CD4-positive, CD25-positive, alpha-beta regulatory T cell (primary cell): ENCODE measurements around the gene PSMG4. TPM values are rescaled to one million over a fixed set of nuclear protein-coding genes. Genes with fewer than 3 reads are reported as not detected.

ENCODE experiments used
- ATAC-seq, 2 donors: fragments of 150-1000 bp; cut with Tn5 transposase; one replicate each; pipeline ENCODE4 v1.10.0; 2021; ENCODE audit warnings: low read depth in 2 of 2, moderate number of reproducible peaks in 2 of 2, moderate library complexity in 1 of 2
- DNase-seq, 3 donors: peaks; one replicate each; pipeline versions ENCODE4 v3.0.0 to v3.0.0-alpha.2; 2012 to 2022; ENCODE audit warnings: mixed read lengths in 1 of 3
- H3K27ac ChIP-seq: one replicate; pipeline ENCODE4 v1.7.0; 2013; ENCODE audit warnings: mild to moderate bottlenecking, low read length; ENCODE audit not compliant: insufficient read depth, poor library complexity, severe bottlenecking
- H3K27me3 ChIP-seq: one replicate; pipeline ENCODE4 v1.7.0; 2013; ENCODE audit warnings: low read length; ENCODE audit not compliant: control insufficient read depth, insufficient read depth
- H3K36me3 ChIP-seq: one replicate; pipeline ENCODE4 v1.7.0; 2013; ENCODE audit warnings: mild to moderate bottlenecking, low read length, moderate library complexity; ENCODE audit not compliant: control insufficient read depth, insufficient read depth
- H3K4me1 ChIP-seq: 2 replicates; pipeline ENCODE4 v1.7.0; 2013; ENCODE audit warnings: mild to moderate bottlenecking, low read length; ENCODE audit not compliant: insufficient read depth, control insufficient read depth, poor library complexity, severe bottlenecking
- H3K4me3 ChIP-seq: one replicate; pipeline ENCODE4 v1.7.0; 2013; ENCODE audit warnings: low read depth, mild to moderate bottlenecking, low read length, moderate library complexity
- H3K9me3 ChIP-seq, 2 experiments: 1 replicate in 1 of 2; 2 replicates in 1 of 2; pipeline ENCODE4 v1.7.0; 2013; ENCODE audit warnings: low read length in 2 of 2, mild to moderate bottlenecking in 1 of 2, moderate library complexity in 1 of 2; ENCODE audit not compliant: control insufficient read depth in 2 of 2
- H3K27ac Mint-ChIP-seq, 3 donors: one replicate each; pipeline ENCODE4 v1.8.0; 2020 to 2022; ENCODE audit warnings: mild to moderate bottlenecking in 3 of 3, mixed read lengths in 3 of 3, moderate library complexity in 2 of 3
- H3K27me3 Mint-ChIP-seq: one replicate; pipeline ENCODE4 v1.8.0; 2022; ENCODE audit warnings: mild to moderate bottlenecking, mixed read lengths
- H3K36me3 Mint-ChIP-seq: one replicate; pipeline ENCODE4 v1.8.0; 2020; ENCODE audit warnings: mixed read lengths
- H3K4me1 Mint-ChIP-seq, 4 donors: one replicate each; pipeline ENCODE4 v1.8.0; 2020 to 2022; ENCODE audit warnings: mixed read lengths in 4 of 4, mild to moderate bottlenecking in 1 of 4
- H3K4me3 Mint-ChIP-seq, 4 donors: one replicate each; pipeline ENCODE4 v1.8.0; 2020 to 2022; ENCODE audit warnings: mild to moderate bottlenecking in 4 of 4, mixed read lengths in 4 of 4, moderate library complexity in 3 of 4
- H3K9me3 Mint-ChIP-seq, 7 donors: one replicate each; pipeline ENCODE4 v1.8.0; 2020 to 2022; ENCODE audit warnings: mixed read lengths in 7 of 7, mild to moderate bottlenecking in 3 of 7, moderate library complexity in 2 of 7
- polyA plus RNA-seq, 4 donors: library from polyadenylated mRNA; unstranded; fragments of 300-500 nt; fragmentation: Illumina TruSeq; gene quantifications; one replicate each; pipeline ENCODE4 v1.2.3, GENCODE V29; 2021
- total RNA-seq: library from RNA; stranded (reverse); gene quantifications from one replicate; pipeline ENCODE4 v1.2.3, GENCODE V29; 2022

PSMG4 gene
- total and polyA plus RNA-seq, 5 donors from 2014 or later, result 18.0 to 56.8 (median 51.0) TPM

DNA sequence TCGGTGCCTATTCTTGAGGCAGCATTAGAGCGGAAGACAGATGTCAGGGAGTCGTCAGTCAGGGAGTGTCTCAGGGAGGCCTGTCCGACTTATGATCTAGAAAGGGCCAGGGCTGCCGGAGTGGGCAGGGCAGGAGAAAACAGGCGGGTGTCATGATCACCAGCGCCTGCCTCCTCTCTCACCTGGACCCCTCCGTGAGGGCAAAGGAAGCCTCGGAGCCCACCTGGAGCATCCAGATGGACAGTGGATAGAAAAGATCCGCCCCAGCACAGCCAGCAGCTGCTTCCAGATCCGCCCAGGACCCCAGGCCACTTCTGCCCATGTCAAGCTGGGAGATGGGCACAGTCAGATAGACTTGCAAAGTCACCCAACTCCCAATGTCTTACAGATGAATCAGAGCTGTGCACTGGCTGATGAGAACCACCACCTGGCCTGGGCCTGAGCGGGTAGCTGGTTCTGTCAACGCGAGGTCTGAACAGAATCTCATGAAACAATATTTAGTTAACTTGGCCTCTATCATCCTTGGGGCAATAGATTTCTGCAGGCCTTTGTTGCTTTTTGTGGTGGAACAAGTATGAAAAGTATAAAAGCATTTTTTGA lies 22.2 kb downstream of the PSMG4 start:
- peaks cover 4% of the 10 kb centered on the region for H3K36me3 ChIP-seq
- Mint-ChIP-seq H3K27ac (peak overlapping the region in 2 of 3 donors; percentile 51 to 76), H3K4me1 (peaks cover 5 to 11% (median 10%) of the 10 kb centered on the region in 4 donors), H3K36me3 (peaks cover 4% of the 10 kb centered on the region), H3K4me3 (peak overlapping the region in 1 of 4 donors; percentile 81), H3K9me3 (peaks cover 0 to 2% (median 0%) of the 10 kb centered on the region in 7 donors), H3K27me3 (no peaks in the 10 kb centered on the region)
- no peak for DNase-seq
- no peak overlapping the region for H3K27ac ChIP-seq
- ATAC-seq, result no peak
- H3K4me3 ChIP-seq, result no peak overlapping the region
- no peaks in the 10 kb centered on the region for H3K9me3 ChIP-seq
- peaks cover 3% of the 10 kb centered on the region for H3K4me1 ChIP-seq
- H3K27me3 ChIP-seq, result no peaks in the 10 kb centered on the region

GRCh38 chr6:3281631-3282475 lies 23.1 kb downstream of the PSMG4 start:
- peaks cover 0 to 2% (median 0%) of the 10 kb centered on the region in 7 donors for H3K9me3 Mint-ChIP-seq
- Histone ChIP-seq H3K27ac (no peak overlapping the region), H3K4me1 (peaks cover 3% of the 10 kb centered on the region), H3K36me3 (peaks cover 4% of the 10 kb centered on the region), H3K9me3 (no peaks in the 10 kb centered on the region), H3K4me3 (no peak overlapping the region), H3K27me3 (no peaks in the 10 kb centered on the region)
- H3K4me1 Mint-ChIP-seq, result peaks cover 5 to 10% (median 5%) of the 10 kb centered on the region in 4 donors
- ATAC-seq (no peak), DNase-seq (no peak)
- no peak overlapping the region for H3K4me3 Mint-ChIP-seq
- no peak overlapping the region for H3K27ac Mint-ChIP-seq
- H3K27me3 Mint-ChIP-seq, result no peaks in the 10 kb centered on the region
- peaks cover 4% of the 10 kb centered on the region for H3K36me3 Mint-ChIP-seq

DNA sequence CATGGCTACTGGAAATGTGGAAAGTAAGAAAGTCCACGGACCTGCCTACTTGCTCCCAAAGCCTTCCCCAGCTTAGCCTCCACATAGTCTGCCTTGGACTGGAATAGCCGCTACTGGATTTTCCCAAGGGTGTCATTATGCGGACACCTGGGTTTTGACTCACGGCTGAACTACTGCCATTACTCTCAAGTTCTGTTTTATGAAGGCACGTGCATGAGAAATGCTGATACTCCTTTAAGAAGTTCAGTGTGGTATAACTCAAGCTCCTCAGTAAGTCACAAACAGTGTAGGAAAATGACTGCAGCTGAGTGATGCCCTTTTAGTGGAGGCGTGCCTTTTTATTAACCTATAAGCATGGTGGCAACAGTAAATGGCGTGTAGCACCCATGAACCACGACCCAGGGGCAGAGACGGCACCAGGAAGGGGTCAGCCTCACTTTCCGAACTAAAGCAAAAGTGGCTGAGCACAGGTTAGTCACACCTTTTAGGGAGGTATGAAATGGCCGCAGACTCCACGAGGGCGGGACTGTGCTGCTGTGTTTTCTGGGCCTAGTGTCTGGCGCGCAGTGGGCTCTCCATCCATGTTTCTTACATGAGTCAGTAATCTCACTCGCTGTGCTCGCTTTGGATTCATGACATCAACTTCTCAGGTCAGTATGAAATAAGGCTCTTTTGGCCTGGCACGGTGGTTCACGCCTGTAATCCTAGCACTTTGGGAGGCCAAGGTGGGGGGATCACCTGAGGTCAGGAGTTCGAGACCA lies 23.9 kb downstream of the PSMG4 start:
- Mint-ChIP-seq H3K4me3 (no peak overlapping the region), H3K36me3 (peaks cover 4% of the 10 kb centered on the region), H3K9me3 (peaks cover 0 to 2% (median 0%) of the 10 kb centered on the region in 7 donors), H3K27me3 (no peaks in the 10 kb centered on the region), H3K4me1 (peaks cover 5 to 11% (median 5%) of the 10 kb centered on the region in 4 donors), H3K27ac (no peak overlapping the region)
- no peak overlapping the region for H3K27ac ChIP-seq
- ATAC-seq (no peak), DNase-seq (no peak)
- no peaks in the 10 kb centered on the region for H3K9me3 ChIP-seq
- H3K36me3 ChIP-seq, result peaks cover 4% of the 10 kb centered on the region
- H3K4me1 ChIP-seq, result peaks cover 3% of the 10 kb centered on the region
- H3K4me3 ChIP-seq, result no peak overlapping the region
- H3K27me3 ChIP-seq, result no peaks in the 10 kb centered on the region

GRCh38 chr6:3283241-3283640 lies 24.5 kb downstream of the PSMG4 start:
- DNase-seq (no peak), ATAC-seq (no peak)
- no peaks in the 10 kb centered on the region for H3K27me3 ChIP-seq
- peaks cover 0 to 2% (median 0%) of the 10 kb centered on the region in 7 donors for H3K9me3 Mint-ChIP-seq
- H3K27ac Mint-ChIP-seq, result no peak overlapping the region
- H3K4me3 ChIP-seq, result no peak overlapping the region
- no peak overlapping the region for H3K27ac ChIP-seq
- H3K4me1 Mint-ChIP-seq, result peaks cover 5 to 11% (median 5%) of the 10 kb centered on the region in 4 donors
- H3K4me1 ChIP-seq, result peaks cover 3% of the 10 kb centered on the region
- no peaks in the 10 kb centered on the region for H3K27me3 Mint-ChIP-seq
- no peak overlapping the region for H3K4me3 Mint-ChIP-seq
- H3K36me3 Mint-ChIP-seq, result peaks cover 7% of the 10 kb centered on the region
- peaks cover 4% of the 10 kb centered on the region for H3K36me3 ChIP-seq
- no peaks in the 10 kb centered on the region for H3K9me3 ChIP-seq

DNA sequence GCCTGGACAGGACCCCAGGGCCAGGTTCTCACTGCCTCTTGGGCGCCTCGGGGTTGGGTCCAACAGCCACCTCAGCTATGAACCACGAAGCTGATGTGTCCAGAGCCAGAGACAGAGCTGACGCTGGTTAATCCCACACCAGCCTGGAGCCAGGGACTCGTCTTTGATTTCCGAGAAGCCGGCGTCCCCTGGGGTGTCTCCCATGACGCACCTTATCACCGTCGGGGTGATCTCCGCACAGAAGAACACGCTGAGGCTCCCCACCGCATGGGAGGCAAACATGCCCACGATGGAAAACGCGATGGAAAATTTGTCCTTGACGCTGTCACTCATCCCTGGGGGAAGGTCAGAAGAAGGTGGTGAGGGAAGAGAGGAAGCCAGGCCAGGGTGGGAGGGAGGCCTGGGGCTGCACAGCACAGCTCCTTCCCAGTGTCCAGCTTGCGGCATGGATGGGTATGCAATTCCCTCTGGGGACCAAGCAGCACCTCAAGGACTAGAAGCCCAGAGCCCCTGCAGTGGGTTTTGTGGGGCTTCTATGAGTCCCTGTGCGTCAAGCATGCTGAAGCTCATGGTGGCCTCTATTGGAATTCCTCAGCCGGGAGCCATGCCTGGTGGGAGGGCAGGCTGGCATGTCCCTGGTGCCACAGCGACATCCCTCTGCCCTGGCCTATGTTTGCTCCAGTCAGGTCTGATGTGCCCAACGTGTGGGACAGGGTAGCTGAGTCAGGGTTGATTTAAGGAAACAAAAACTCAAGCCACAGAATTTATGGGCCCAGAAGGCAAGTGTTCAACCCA lies 25.1 kb downstream of the PSMG4 start:
- peaks cover 4% of the 10 kb centered on the region for H3K36me3 ChIP-seq
- H3K9me3 ChIP-seq, result no peaks in the 10 kb centered on the region
- Mint-ChIP-seq H3K4me1 (peaks cover 5 to 11% (median 5%) of the 10 kb centered on the region in 4 donors), H3K9me3 (peaks cover 0 to 2% (median 0%) of the 10 kb centered on the region in 7 donors), H3K4me3 (no peak overlapping the region), H3K27me3 (no peaks in the 10 kb centered on the region), H3K27ac (no peak overlapping the region), H3K36me3 (peaks cover 10% of the 10 kb centered on the region)
- peaks cover 3% of the 10 kb centered on the region for H3K4me1 ChIP-seq
- no peaks in the 10 kb centered on the region for H3K27me3 ChIP-seq
- H3K27ac ChIP-seq, result no peak overlapping the region
- ATAC-seq (no peak), DNase-seq (no peak)
- H3K4me3 ChIP-seq, result no peak overlapping the region

- Mint-ChIP-seq H3K27ac (no peak overlapping the region), H3K4me3 (no peak overlapping the region), H3K36me3 (peaks cover 10% of the 10 kb centered on the region), H3K9me3 (peaks cover 0 to 2% (median 0%) of the 10 kb centered on the region in 7 donors), H3K27me3 (no peaks in the 10 kb centered on the region), H3K4me1 (peaks cover 4 to 9% (median 5%) of the 10 kb centered on the region in 4 donors)
- no peak for DNase-seq
- ATAC-seq, result no peak
- Histone ChIP-seq H3K36me3 (peaks cover 4% of the 10 kb centered on the region), H3K4me1 (peaks cover 3% of the 10 kb centered on the region), H3K27ac (no peak overlapping the region), H3K27me3 (no peaks in the 10 kb centered on the region), H3K9me3 (no peaks in the 10 kb centered on the region), H3K4me3 (no peak overlapping the region)
Observed at GRCh38 chr6:3284436-3284876, 25.7 kb downstream of the PSMG4 start.

DNA sequence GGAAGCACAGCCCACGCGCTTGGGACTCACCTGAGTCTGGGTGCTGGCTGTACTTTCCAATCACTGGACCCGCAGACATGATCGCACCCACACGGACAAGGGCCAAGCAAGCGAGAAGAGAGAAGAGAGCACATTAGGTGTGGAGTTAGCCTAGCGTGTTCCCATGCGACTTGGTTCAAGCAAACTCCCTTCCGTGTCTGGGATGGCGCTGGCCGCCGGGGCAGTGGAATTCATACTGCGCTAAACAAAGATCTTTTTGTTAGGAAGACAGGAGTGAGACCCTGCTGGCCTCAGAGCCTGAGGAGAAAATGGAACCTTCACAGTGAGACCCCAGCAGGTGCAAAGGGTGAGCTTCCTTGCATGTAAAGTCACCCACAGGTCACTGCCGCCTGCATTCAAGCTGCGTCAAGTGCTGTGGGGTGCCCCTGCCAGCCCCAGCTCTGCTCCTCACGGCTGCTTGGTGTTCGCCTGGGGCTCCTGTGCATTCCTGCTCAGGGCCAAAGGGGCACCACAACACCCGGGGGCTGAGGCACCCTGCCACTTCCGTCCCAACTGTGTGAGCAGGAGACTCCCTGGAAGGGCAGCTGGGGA lies 26.4 kb downstream of the PSMG4 start:
- ATAC-seq, result no peak
- Histone ChIP-seq H3K27ac (no peak overlapping the region), H3K4me3 (no peak overlapping the region), H3K36me3 (peaks cover 4% of the 10 kb centered on the region), H3K9me3 (no peaks in the 10 kb centered on the region), H3K4me1 (no peaks in the 10 kb centered on the region), H3K27me3 (no peaks in the 10 kb centered on the region)
- peaks cover 10% of the 10 kb centered on the region for H3K36me3 Mint-ChIP-seq
- H3K4me3 Mint-ChIP-seq, result no peak overlapping the region
- no peak for DNase-seq
- no peaks in the 10 kb centered on the region for H3K9me3 Mint-ChIP-seq
- no peaks in the 10 kb centered on the region for H3K27me3 Mint-ChIP-seq
- no peak overlapping the region for H3K27ac Mint-ChIP-seq
- peaks cover 0 to 4% (median 0%) of the 10 kb centered on the region in 4 donors for H3K4me1 Mint-ChIP-seq
